ENCODE results near the gene LEFTY1. TPM values are rescaled to one million over a fixed set of nuclear protein-coding genes. Genes with fewer than 3 reads are reported as not detected.
A peak's percentile ranks its signal among the peaks of the same experiment; 100 is the strongest.

Gene LEFTY1
- total RNA-seq, 6 experiments from 2014 or later = not detected

DNA sequence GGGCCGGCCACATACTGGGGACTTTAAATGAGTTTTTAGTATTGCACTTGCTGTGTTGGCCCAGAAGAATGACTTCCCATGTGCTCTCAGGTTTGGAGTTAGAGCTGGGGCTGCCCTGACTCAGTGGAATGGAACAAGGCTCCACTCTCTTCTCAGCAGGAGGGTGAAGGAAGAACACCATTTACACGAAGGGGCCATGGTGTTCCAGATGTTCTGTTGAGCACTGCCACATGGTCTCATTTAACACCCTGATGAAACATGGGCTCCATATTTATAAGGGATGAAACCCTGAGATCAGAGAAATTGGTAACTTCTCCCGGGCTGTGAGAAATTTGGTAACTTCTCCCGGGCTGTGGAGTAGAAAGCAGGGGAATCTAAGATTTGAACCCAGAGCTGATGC is 29.3 kb upstream of the LEFTY1 start:
- no peaks in the 10 kb centered on the region for H3K9me3 Mint-ChIP-seq
- TF ChIP-seq, protein P1, sequence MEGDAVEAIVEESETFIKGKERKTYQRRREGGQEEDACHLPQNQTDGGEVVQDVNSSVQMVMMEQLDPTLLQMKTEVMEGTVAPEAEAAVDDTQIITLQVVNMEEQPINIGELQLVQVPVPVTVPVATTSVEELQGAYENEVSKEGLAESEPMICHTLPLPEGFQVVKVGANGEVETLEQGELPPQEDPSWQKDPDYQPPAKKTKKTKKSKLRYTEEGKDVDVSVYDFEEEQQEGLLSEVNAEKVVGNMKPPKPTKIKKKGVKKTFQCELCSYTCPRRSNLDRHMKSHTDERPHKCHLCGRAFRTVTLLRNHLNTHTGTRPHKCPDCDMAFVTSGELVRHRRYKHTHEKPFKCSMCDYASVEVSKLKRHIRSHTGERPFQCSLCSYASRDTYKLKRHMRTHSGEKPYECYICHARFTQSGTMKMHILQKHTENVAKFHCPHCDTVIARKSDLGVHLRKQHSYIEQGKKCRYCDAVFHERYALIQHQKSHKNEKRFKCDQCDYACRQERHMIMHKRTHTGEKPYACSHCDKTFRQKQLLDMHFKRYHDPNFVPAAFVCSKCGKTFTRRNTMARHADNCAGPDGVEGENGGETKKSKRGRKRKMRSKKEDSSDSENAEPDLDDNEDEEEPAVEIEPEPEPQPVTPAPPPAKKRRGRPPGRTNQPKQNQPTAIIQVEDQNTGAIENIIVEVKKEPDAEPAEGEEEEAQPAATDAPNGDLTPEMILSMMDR (IDR thresholded peaks at IDR 0.05) = no peak
- no peak overlapping the region for H3K27ac Mint-ChIP-seq
- DNase-seq = no peak
- no peaks in the 10 kb centered on the region; the same call in 1 of the 2 replicates for H3K27me3 Mint-ChIP-seq (ENCODE audit: insufficient read depth)
- H3K4me3 Mint-ChIP-seq = no peak overlapping the region
- H3K36me3 Mint-ChIP-seq (ENCODE audit: low read depth) = peaks cover 8% of the 10 kb centered on the region
- H3K4me1 Mint-ChIP-seq (ENCODE audit: low read depth) = peaks cover 41% of the 10 kb centered on the region

DNA sequence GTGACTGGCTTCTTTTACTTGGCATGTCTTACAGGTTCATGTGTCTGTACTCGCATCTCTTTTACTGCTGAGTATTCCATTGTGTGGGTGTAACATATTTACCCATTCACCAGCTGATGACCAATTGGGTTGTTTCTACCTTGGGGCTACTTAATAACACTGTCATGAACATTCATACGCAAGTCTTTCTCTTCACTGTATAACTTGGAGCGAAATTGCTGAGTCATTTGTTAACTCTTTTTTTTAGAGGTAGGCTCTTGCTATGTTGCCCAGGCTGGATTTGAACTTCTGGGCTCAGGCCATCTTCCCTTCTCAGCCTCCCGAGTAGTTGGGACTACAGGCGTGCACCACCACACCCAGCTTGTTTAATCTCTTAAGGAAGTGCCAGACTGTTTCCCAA is 28.6 kb upstream of the LEFTY1 start:
- peak overlapping the region; percentile 22 for H3K27ac Mint-ChIP-seq
- no peaks in the 10 kb centered on the region; the same call in 1 of the 2 replicates for H3K27me3 Mint-ChIP-seq (ENCODE audit: insufficient read depth)
- DNase-seq = no peak
- H3K9me3 Mint-ChIP-seq = no peaks in the 10 kb centered on the region
- TF ChIP-seq, protein P1 (IDR thresholded peaks at IDR 0.05) = no peak
- no peak overlapping the region for H3K4me3 Mint-ChIP-seq
- peaks cover 33% of the 10 kb centered on the region for H3K4me1 Mint-ChIP-seq (ENCODE audit: low read depth)
- H3K36me3 Mint-ChIP-seq (ENCODE audit: low read depth) = peaks cover 8% of the 10 kb centered on the region

DNA sequence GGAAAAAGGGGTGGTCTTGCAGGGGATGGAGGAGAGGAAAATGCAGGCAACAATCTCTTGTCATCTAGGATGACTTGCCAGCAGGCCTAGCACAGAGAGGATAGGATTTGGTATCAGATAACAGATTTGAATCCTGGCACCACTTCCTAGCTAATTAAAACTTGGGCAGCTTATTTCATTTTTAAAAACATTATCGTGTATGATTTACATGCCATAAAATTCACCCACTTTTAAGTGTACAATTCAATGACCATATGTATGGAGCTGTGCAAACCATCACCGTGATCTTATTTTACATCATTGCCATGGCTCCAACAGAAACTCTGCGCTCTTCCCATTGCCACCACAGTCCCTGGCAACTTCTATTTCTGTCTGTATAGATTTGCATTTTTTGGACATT is 28.2 kb upstream of the LEFTY1 start:
- H3K27ac Mint-ChIP-seq = peak overlapping the region; percentile 22
- H3K4me1 Mint-ChIP-seq (ENCODE audit: low read depth) = peaks cover 31% of the 10 kb centered on the region
- no peak overlapping the region for H3K4me3 Mint-ChIP-seq
- DNase-seq = no peak
- no peaks in the 10 kb centered on the region for H3K9me3 Mint-ChIP-seq
- H3K27me3 Mint-ChIP-seq (ENCODE audit: insufficient read depth) = no peaks in the 10 kb centered on the region; the same call in 1 of the 2 replicates
- peaks cover 8% of the 10 kb centered on the region for H3K36me3 Mint-ChIP-seq (ENCODE audit: low read depth)
- TF ChIP-seq, protein P1 (IDR thresholded peaks at IDR 0.05) = no peak

DNA sequence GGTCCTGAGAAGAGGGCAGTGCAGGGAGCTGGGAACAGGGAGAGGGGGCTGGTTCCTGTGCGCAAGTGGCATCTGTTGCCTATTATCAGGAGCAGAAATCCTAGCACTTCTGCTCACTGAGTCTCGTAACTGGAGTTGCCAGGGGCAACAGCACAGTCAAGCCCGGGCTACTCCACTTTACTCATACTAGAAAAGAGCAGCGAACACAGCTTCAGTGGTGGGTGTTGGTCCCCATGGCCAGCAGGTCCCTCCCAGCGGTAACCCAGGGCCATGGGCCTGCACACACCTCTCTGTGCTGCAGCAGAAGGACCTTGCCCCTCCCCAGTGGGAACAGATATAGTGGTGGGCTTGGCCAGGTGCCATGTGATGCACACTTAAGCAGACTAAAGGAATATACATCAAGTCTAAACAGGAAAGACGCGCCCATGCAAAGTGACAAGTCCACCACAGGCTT is 26.6 kb upstream of the LEFTY1 start:
- DNase-seq = peak; percentile 10
- TF ChIP-seq, protein P1 (IDR thresholded peaks at IDR 0.05) = no peak
- no peak overlapping the region for H3K27ac Mint-ChIP-seq

DNA sequence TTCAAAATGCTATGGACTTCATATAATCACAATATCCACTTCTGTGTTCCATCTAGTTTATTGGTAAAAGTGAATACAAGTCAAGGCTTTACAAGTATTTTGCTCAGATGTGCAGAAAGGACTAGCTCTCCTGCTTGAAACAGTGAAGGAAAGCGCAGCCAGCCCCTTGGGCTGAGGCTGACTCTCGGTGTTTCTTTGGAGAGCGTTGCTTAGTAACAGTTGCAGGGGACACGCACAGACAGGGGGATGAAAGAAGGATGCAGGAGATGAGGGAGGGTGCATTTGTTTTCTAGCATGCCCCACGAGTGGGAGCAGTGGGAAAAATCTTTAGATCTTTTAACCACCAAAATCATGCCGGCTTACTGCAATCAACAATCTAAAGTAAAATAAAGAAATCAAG is 26.0 kb upstream of the LEFTY1 start:
- no peaks in the 10 kb centered on the region; the same call in none of the 2 replicates for H3K27me3 Mint-ChIP-seq (ENCODE audit: insufficient read depth)
- TF ChIP-seq, protein P1 (IDR thresholded peaks at IDR 0.05) = no peak
- no peaks in the 10 kb centered on the region for H3K9me3 Mint-ChIP-seq
- H3K4me1 Mint-ChIP-seq (ENCODE audit: low read depth) = peaks cover 19% of the 10 kb centered on the region
- DNase-seq = no peak
- H3K36me3 Mint-ChIP-seq (ENCODE audit: low read depth) = peaks cover 8% of the 10 kb centered on the region
- no peak overlapping the region for H3K4me3 Mint-ChIP-seq
- no peak overlapping the region for H3K27ac Mint-ChIP-seq

More for the DNA sequence above, 26.6 kb upstream of the LEFTY1 start:
- Mint-ChIP-seq H3K36me3 (ENCODE audit: low read depth) (peaks cover 8% of the 10 kb centered on the region), H3K9me3 (no peaks in the 10 kb centered on the region), H3K4me1 (ENCODE audit: low read depth) (peaks cover 25% of the 10 kb centered on the region), H3K4me3 (no peak overlapping the region), H3K27me3 (ENCODE audit: insufficient read depth) (no peaks in the 10 kb centered on the region; the same call in 1 of the 2 replicates)
